OCI-M2 (cell line): ENCODE data around the gene PSMB4.
"Not testable (repeated sequence)": the region's sequence is repeated elsewhere in the genome, so short reads cannot be mapped to it uniquely, and the experiment has no call there.

ENCODE experiments used
- DNase-seq: peaks from one replicate; lab custom pipeline; 2025; ENCODE audit not compliant: unreplicated experiment; lab: John Stamatoyannopoulos, UW

The PSMB4 gene

DNA sequence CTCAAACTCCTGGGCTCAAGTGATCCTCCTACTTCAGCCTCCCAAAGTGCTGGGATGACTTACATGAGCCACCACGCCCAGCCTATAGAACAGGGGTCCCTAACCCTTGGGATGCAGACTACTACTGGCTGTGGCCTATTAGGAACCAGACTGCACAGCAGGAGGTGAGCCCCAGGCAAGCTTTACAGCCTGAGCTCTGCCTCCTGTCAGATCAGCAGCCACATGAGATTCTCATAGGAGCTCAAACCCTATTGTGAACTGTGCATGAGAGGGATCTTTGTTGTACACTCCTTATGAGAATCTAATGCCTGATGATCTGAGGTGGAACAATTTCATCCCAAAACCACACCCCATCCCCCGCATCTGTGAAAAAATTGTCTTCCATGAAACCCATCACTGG is 13.4 kb upstream of the PSMB4 start:
- DNase-seq = no peak

DNA sequence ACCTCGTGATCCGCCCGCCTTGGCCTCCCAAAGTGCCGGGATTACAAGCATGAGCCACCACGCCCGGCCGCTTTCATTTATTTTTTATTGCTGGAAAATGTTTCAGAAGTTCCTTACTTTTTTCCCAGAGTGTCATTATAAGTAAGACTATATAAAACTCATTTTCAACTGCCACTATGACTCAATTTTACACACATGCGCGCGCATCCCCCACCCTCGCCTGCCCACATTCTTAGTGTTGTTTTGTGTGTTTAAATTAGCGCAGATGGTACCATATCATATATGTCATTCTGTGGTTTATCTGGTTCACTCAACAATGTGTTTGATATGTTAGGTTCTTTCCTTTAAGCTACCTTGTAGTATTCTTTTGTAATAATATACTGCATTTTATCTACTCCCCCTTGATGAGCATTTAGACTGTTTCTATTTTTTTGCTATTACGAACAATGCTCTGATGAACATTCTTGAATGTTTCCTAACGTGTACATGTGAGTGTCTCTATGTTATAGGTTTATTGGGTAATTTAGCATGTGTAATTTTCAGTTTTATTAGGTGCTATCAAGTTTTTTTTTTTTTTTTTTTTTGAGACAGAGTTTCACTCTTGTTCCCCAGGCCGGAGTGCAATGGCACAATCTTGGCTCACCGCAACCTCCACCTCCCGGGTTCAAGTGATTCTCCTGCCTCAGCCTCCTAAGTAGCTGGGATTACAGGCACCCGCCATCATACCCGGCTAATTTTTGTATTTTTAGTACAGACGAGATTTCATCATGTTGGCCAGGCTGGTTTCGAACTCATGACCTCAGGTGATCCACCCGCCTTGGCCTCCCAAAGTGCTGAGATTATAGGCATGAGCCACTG is 8.9 kb upstream of the PSMB4 start:
- not testable (repeated sequence) for DNase-seq

DNA sequence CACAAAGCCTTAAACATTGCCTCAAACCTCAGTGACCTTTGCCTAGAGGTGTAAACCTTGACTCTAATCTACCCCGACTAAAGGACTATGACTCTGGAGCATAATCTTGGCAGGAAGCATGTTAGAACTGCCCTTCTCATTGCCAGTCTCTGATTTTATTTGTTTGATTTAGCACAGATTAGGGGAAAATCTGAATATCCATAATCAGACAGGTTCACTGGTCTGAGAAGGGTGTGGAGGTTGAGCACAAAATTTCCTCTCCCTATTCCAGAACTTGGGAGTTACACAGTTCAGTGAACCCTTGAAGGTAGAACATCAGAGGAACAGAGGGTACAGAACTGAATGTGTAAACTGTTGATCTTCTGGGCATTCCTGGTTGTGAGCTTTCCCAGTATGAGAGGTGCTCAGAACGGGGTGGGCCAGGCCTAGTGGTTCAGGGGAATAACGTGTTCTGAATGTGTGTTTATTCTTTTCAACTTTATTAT is 8.3 kb upstream of the PSMB4 start:
- DNase-seq = no peak

DNA sequence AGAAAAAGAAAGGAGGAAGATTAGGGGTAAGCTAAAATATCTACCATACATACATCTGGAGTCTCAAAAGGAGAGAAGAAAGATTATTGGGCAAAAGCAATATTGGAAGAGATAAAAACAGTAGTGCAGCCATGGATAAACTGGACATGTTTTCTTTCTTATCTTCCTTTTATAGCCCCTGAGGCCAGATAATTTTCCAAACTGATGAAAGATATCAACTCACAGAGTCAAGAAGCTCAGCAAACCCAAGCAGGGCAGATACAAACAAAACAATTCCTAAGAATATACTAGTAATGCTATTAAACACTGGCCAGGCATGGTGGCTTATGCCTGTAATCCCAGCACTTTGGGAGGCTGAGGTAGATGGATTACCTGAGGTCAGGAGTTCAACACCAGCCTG is 5.8 kb upstream of the PSMB4 start:
- no peak for DNase-seq

DNA sequence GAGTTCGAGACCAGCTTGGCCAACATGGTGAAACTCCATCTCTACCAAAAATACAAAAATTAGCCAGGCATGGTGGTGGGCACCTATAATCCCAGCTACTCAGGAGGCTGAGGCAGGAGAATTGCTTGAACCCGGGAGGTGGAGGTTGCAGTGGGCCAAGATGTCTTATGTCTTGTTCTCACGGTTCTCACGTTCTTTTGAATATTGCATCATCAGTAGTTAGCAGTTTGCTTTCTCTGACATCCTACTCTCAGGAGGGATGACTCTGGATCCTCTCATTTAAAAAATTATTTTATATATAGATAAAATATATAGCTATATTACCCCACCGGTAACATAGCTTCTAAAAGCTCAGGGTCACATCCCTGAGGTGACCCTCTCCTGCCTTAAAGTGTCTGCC is 3.1 kb upstream of the PSMB4 start:
- DNase-seq = not testable (repeated sequence)

DNA sequence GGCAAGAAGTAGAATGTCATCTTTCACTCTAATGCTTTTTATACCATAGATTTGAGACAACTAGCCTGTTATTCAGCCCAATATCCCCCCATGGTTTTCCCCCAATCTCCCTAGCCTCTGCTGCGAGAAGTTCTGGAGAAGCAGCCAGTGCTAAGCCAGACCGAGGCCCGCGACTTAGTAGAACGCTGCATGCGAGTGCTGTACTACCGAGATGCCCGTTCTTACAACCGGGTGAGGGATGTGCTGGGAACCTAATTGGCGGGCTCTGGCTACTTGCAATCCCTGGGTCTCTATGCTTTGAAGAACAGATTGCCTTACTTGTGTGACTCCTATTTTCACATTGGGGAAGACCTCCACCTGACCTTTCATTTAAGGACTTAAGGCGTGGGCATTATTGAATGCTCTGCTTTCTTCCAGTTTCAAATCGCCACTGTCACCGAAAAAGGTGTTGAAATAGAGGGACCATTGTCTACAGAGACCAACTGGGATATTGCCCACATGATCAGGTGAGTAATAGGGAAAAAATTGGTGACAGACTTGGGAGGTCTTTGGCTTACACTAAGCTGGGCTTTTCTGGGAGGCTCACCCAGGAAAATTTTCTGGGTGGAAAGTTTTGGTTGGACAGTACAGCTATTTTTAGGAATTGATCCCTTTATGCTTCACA is 1.9 kb downstream of the PSMB4 start:
- DNase-seq = no peak

DNA sequence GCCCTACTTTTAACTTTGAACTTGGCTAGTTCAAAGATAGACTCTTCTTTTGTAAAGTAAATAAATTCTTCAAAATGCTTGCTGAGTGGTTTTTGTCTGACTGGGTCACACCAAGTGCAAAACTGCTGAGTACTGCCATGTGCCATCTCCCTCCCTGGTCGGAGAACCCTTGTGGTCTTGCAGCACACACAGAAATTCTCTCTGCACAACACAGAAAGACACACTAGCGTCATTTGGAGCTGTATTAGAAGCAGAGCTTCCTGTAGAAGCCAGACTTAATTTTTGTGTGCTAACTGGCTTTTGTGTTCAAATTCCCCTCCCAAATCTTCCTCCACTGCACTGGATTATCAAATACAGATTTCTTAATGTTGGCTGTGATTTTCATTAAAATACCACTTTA is 2.5 kb downstream of the PSMB4 start:
- DNase-seq = no peak

DNA sequence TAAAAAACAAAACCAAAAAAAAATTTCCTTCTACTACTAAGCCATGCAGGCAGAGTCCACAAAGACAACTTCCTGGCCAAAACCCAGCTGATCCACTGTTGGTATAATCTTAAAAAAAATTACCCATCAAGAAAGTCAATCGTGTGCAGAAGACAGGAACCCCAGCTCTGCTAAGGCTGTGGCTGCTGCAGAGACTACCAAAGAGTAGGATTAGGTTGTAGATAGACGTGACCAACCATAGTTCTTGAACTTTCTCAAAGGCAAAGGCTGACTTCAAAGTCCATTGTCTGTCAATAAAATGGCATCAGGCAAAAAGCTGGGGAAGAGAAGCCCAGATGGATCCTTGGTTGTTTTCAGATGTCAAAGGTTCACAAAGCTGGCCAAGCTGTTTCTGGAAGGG is 3.4 kb downstream of the PSMB4 start:
- no peak for DNase-seq

DNA sequence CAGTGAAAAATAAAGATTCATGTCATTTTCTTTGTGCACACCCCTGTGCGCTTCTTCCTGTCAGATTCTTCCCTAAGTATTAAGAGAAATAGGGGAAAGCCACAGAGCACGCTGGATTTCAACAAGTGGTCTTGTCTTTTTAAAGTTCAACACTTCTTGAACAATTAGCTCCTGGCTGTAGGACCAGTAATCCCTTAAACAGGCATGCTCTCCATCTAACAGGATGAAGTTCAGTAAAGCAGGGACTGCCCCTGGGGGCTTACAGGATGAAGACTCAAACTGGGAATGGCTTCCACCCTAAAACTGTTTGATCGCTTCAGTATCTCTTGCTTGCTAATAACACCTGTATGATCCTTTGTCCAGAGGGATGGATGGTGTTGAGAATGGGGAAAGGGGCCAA is 4.2 kb downstream of the PSMB4 start:
- DNase-seq = no peak

DNA sequence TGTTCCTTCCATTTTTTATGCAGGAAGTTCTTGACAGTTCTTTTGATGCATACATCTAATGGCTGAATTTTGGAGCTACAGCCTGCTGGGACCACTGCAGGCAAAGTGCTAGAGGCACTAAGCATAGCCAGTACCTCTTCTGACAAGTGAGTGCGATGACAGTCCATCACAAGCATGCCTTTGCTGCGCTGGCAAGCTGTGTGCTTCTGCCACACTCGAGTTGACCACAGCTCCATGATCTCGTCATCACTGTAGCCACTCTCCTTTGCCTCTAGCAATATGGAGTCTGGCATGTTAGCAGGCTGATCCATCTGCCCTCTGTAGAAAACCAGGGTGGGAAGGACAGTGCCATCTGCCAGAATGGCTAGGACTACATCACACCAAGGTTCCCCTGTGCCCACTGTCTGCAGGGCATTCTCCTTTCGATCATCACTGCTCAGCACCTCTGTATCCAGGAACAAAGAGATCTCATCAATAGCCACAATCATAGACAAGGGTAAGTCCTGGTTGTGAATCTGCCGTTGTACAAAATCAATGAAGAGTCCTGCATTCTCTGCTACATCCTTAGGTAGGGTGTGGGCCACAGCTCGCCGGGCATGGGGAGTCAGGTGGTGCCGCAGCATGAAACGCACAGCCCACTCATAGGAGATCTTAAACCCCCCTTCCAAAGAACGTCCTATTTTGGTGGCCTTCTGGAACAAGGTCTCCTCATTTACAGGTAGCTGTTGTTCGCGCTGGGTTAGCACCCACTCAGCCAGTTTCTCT is 6.0 kb downstream of the PSMB4 start:
- DNase-seq = no peak

DNA sequence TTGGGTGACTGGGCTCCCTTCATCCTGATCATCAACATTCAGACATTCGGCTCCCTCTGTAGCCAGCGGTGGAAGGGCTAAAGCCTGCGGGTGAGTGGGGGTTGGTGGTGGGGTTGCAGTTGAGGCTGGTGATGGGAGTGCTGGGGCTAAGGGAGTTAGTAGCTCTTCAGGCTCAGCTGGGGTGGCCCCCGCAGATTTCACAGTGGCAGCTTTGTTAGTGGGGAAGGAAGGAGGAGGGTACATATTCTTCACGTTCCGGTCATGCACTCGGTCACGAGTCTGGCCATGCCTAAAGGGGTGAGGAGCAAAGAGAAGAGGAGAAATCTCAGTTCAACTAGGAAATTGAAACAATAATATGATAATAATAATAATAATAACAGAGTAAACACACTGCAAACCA is 6.8 kb downstream of the PSMB4 start:
- DNase-seq = no peak

DNA sequence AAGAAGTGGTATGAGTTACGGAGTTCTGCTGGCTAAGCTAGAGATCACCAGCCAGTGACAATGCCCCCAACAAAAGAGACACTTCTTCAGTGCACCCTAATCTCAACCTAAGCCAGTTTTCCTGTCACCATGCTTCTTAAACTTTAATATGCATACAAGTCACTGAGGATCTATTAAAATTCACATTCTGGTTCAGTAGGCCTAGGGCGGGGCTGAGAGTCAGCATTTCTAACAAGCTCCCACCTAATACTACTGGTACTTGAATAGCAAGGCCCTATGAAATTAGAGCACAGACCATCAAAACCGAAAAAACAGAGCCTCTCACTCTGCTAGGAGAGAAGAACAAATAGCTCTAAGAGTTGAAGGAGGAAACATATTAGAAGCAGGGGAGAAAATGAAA is 7.9 kb downstream of the PSMB4 start:
- no peak for DNase-seq

DNA sequence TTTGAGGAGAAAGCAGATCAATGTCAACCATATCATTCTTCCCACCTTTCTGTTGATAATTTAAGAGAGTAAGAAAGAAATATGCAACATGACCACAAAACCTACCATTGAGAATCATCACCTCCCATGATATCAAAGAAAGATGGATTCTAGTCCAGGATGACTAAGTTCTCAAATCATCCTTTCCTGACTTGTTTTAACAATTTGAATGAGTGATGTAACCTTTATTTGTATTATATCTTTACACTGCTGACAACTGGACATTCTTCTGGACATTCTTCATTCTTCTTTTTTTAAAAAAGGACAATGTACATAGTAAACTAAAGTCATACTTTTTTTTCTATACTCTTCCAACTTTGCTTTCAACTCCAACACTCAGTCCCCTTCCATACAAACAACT is 9.5 kb downstream of the PSMB4 start:
- DNase-seq = no peak

DNA sequence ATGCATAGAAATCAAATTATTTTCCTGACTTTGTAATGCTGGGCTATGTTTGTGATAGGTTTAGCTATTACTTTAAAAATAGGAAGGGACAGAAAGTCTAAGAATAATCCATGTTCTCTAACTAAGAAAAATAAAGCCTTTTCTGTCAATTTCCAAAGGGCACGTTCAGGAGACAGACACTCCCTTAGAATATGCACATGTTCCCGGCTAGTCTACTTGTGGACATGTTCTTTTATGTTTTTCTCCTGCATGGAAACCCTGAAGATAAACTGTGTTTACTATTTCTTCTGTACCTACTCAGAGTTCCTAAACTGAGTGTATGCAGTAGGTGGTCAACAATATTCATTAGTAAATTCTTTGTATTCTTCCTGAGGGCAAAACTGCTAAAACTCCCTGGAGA is 12.5 kb downstream of the PSMB4 start:
- no peak for DNase-seq

DNA sequence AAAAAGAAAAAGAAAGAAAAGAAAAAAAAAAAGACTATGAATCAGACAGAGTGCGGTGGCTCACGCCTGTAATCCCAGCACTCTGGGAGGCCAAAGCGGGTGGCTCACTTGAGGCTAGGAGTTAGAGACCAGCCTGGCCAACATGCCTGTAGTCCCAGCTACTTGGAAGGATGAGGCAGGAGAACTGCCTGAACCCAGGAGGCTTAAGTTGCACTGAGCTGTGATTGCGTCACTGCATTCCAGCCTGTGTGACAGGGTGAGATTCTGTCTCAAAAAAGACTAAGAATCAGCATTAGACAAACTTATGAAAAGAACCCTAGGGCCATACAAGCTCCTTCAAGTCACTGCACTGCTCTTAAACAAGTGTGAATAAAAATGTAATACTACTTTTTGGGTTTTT is 16.9 kb downstream of the PSMB4 start:
- no peak for DNase-seq

DNA sequence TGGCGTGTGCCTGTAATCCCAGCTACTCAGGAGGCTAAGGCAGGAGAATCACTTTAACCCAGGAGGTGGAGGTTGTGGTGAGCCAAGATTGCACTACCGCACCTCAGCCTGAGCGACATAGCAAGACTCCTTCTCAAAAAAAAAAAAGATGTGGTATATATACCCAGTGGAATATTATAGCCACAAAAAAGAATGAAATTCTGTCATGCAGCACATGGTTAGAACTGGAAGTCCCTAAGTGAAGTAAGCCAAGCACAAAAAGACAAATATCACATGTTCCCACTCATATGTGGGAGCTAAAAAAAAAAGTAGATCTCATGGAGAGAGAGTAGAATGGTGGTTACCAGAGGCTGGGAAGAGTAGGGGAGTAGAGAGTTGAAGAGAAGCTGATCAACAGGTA is 18.7 kb downstream of the PSMB4 start:
- DNase-seq = no peak

DNA sequence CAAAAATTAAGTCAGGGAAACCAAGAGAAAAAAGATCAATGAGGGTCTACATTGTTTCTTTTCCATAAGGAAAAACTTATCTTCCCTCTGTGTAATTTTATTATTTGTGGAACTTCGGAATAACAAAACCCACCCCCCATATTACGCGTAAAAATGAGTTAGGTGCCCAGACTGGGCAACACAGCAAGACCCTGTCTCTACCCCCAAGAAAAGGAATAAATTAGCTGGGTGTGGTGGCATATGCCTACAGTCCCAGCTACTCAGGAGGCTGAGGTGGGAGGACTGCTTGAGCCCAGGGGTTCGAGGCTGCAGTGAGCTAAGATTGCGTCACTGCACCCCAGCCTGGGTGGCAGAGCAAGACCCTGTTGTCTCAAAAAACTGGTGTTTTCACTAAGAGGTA is 20.4 kb downstream of the PSMB4 start:
- no peak for DNase-seq

DNA sequence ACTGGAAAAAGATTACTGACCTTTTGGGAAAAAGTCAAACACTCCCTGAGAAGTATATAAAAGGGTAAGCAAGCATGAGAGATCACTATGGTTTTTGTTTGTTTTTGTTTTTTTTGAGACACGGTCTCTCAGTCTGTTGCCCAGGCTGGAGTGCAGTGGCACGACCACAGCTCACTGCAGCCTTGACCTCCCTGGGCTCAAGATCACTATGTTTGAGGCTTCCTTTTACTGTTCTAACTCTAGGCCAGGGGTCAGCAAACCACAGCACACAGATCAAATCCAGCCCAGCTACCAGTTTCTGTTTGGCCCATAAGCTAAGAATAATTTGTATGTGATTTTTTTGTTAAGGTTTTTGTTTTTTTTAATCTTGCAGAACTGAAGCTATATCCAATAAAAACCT is 25.7 kb downstream of the PSMB4 start:
- no peak for DNase-seq

DNA sequence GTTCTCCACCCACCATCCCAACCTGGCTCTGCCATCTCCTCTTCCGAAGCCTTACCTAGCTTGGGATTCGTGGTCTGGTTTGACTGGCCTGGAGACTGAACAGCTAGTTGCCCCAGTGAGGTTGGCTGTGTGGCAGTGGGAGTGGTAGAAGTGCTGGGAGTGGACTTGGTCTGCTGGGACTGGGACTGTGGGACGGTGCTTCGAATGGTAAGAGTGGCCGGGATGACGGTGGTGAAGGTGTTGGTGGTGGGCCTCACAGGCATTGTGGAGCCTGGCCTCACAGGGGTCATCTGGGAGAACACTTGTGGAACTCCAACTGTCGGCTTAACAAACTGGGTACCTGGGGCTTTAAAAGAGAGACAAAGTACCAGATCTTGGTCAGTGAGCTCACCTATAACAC is 28.7 kb downstream of the PSMB4 start:
- DNase-seq = no peak

DNA sequence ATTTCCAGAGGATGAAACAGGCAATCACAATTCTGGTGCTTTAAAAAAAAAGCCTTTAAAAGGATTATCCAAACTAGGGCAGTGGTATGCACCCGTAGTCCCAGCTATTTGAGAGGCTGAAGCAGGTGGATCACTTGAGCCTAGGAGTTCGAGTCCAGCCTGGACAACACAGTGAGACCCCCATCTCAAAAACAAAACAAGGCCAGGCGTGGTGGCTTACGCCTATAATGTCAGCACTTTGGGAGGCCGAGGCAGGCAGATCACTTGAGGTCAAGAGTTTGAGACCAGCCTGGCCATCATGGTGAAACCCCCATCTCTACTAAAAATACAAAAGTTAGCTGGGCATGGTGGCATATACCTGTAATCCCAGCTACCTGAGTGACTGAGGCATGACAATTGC is 34.5 kb downstream of the PSMB4 start:
- not testable (repeated sequence) for DNase-seq

DNA sequence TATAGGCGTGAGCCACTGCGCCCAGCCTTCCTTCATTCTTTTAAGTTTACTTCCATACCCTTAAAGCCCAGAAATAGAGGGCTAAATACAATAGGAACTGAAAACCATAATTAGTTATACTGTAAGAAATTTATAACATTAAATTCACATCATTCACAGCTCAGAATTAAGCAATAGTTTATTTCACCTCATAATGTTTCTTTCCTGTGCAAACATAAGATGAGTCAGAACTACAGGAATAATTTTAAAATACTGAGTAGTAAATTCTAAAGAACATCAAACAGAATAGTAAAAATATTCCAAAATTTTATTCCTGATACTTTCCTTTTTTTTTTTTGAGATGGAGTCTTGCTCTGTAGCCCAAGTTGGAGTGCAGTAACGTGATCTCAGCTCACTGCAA is 35.8 kb downstream of the PSMB4 start:
- no peak for DNase-seq

DNA sequence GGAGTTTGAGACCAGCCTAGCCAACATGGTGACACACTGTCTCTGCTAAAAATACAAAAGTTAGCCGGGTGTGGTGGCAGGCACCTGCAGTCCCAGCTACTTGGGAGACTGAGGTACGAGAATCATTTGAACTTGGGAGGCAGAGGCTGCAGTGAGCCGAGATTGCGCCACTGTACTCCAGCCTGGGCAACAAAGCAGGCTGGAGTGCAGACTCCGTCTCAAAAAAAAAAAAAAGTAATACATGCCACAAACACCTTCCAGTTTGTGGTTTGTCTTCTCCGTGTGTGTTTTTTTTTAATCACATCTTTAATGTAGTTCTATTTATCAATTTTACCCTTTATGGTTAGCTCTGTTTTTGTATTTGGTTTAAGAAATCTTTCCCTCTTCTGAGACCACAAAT is 37.6 kb downstream of the PSMB4 start:
- no peak for DNase-seq
